ENCODE data around the gene ENDOV.

The ENDOV gene

GRCh38 chr17:80424878-80425765 lies 10.2 kb downstream of the ENDOV start:
- H3K27ac ChIP-seq = no peak overlapping the region
- TF ChIP-seq CTCF (conservative IDR thresholded peaks at IDR 0.05) = no peak

- no peak for TF ChIP-seq CTCF (conservative IDR thresholded peaks at IDR 0.05)
- H3K27ac ChIP-seq = no peak overlapping the region
Measured at GRCh38 chr17:80425835-80426426, 11.0 kb downstream of the ENDOV start.

- TF ChIP-seq CTCF (conservative IDR thresholded peaks at IDR 0.05) = peak; percentile 99
- no peak overlapping the region; the same call in 1 of the 2 replicates for H3K27ac ChIP-seq
Measured at GRCh38 chr17:80426671-80427326, 11.8 kb downstream of the ENDOV start.

- H3K27ac ChIP-seq = no peak overlapping the region; the same call in 1 of the 2 replicates
- no peak for TF ChIP-seq CTCF (conservative IDR thresholded peaks at IDR 0.05)
Measured at GRCh38 chr17:80427366-80428282, 12.7 kb downstream of the ENDOV start.

GRCh38 chr17:80428363-80428762 lies 13.4 kb downstream of the ENDOV start:
- TF ChIP-seq CTCF (conservative IDR thresholded peaks at IDR 0.05) = no peak
- no peak overlapping the region for H3K27ac ChIP-seq

GRCh38 chr17:80428796-80429195 lies 13.8 kb downstream of the ENDOV start:
- no peak overlapping the region for H3K27ac ChIP-seq
- TF ChIP-seq CTCF (conservative IDR thresholded peaks at IDR 0.05) = no peak

Measured in VCaP (cell line).